Activated CD4-positive, alpha-beta T cell treated with anti-CD3 and anti-CD28 coated beads, Interleukin-2, amount 50 U/mL, for 16 hours (primary cell): ENCODE results near the gene B3GNT7.
"Not testable (repeated sequence)": the region's sequence is repeated elsewhere in the genome, so short reads cannot be mapped to it uniquely, and the experiment has no call there.

Experiments
- DNase-seq: peaks from one replicate; pipeline ENCODE4 v3.0.0-alpha.2; 2020

The B3GNT7 gene

GRCh38 chr2:231430437-231430836, 34.9 kb downstream of the B3GNT7 start:
- not testable (repeated sequence) for DNase-seq

GRCh38 chr2:231431606-231432005, 36.1 kb downstream of the B3GNT7 start:
- no peak for DNase-seq

DNA sequence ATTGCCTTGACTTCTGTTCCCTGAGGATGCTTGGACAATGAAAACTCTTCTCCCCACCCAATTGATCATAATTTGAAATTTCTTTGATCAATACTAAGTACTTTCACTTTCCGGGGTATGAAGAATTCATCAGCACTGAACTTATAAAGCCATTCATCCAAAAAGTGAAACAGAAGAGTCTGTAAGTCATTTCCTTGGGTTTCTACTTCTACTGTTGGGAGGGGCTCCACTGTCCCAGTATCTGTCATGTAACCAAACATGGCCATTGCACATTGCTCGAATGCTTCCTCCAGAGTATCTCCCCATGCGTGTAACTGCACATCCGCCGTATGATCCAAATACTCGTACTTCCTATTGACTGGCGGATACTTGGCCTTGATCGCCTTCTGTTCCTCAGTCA, 38.5 kb downstream of the B3GNT7 start:
- DNase-seq = no peak

DNA sequence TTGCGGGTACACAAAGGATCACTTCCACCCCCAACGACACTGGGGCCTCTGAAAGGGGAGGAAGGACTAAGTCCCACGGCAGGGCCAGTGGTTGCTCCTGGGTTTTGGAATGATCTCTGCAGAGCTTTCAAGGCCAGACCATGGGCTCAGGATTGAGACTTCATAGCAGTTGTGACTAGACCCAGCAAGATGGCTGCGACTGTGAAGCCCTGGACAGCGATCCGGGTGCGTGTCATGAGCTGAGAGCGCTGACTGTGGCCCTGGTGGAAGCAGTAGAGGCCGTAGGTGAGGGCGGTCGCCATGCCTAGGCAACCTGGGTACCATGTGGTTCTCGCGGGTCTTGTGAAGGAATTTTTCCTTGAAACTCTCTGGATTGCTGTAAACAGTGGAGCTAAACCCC, 41.4 kb downstream of the B3GNT7 start:
- DNase-seq = no peak

GRCh38 chr2:231449503-231450054, 54.1 kb downstream of the B3GNT7 start:
- no peak for DNase-seq

- no peak for DNase-seq
Measured at GRCh38 chr2:231450548-231450989, 55.1 kb downstream of the B3GNT7 start.
